ENCODE data around the gene MTCH2.
"Not testable (repeated sequence)": the region's sequence is repeated elsewhere in the genome, so short reads cannot be mapped to it uniquely, and the experiment has no call there.

Gene MTCH2

DNA sequence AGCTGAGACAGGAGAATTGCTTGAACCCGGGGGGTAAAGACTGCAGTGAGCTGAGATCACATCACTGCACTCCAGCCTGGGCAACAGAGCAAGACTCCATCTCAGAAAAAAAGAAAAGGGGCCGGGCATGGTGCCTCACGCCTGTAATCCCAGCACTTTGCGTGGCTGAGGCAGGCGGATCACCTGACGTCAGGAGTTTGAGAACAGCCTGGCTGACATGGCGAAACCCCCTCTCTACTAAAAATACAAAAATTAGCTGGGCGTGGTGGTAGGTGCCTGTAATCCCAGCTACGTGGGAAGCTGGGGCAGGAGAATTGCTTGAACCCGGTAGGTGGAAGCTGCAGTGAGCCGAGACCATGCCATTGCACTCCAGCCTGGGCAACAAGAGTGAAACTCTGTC is 6.0 kb downstream of the MTCH2 start:
- not testable (repeated sequence) for DNase-seq (ENCODE audit: low read depth in 2 of 2)

DNA sequence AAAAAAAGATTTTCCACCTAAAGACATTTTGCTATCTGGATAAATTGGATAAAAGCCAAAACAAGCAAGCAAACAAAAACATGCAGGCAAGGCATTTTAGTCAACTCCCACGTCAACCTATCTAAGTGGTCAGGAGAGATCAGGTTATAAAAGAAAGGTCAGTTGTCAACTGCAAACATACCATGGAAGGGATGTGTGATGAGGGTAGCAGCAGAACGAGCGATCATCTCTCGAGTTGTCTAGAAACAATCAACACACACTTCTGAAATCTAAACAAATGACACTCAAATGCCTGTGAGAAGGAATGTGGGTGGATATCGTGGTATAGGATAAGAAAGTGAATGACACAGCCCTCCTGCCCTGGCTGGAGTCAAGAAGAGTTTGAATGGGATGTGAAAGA is 10.9 kb downstream of the MTCH2 start:
- no peak for DNase-seq (ENCODE audit: low read depth in 2 of 2)

DNA sequence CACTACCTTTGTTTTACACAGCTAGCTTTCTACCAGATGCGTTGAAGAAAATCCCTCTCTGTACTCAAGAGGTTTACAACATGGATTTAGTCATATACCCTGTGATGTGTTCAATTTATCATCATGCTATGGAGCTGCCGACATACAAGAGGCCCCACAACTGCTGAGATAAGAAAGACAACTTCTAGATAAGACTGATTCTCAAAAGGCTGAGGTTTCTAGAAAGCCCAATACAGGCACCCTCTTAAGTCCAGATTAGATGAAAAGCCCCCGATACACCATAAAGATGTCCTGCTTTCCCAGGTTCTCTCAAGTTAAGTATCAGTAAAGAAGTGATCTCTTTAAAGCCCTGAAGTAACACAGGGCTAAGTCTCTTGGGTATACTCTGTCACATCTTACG is 14.3 kb downstream of the MTCH2 start:
- DNase-seq (ENCODE audit: low read depth in 2 of 2): no peak

DNA sequence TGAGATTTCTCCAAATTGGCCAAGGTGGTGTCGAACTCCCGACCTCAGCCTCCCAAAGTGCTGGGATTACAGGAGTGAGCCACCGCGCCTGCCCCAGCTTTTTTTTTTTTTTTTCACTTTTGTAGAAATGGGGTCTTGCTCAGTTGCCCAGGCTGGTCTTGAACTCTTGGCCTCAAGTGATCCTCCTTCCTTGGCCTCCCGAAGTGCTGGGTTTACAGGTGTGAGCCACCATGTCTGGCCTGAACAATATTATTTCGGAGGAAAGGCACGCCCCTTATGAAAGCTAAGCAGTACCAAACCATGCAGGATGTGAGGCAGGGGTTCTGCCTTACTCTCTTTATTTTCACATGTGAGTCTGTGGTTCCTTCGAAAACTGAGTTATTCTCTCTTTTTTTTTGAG is 16.1 kb downstream of the MTCH2 start:
- DNase-seq (ENCODE audit: low read depth in 2 of 2): no peak

- DNase-seq (ENCODE audit: low read depth in 2 of 2): no peak
These were observed 21.5 kb downstream of the MTCH2 start for GRCh38 chr11:47620836-47621378.

DNA sequence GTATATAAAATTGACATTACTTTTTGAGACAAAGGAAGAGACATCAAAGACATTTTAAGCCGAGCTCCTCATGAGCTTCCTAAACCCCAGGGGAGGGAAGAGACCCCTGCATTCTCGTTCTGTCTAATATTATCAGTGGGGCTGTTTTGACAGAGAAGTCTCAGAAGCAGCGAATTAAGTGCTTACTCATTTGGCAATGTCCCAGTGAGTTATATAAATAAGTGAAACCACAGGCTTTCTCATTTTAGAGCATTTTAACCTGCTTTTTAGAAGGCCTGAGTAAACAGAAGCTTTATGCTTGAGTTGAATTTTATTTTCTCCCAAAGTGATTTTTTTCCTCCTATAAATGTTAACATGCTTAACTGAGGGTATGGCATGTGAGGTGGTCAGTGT is 24.9 kb downstream of the MTCH2 start:
- no peak for DNase-seq (ENCODE audit: low read depth in 2 of 2)

DNA sequence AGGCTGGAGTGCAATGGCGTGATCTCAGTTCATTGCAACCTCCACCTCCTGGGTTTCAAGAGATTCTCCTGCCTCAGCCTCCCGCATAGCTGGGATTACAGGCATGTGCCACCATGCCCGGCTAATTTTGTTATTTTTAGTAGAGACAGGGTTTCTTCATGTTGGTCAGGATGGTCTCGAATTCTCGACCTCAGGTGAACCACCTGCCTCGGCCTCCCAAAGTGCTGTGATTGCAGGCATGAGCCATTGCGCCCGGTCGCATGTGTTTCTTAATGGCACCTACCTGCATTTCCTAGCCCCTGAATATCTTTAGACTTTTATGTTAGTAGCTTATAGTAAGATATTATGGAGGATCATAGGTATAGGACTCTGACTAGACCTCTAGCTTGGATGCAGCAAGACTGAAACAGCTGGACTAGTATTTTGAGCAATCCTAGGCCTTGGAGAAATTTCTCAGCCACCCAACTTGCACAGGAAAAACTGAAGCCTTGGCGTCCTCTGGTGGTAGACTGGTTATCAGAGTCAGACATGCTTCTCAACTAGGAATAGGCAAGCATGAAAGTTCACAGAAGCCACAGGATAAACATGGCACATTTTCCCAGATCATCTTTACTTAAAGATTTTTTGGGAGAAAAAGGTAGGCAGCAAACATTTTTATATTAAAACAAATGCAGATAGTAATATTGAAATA is 25.5 kb downstream of the MTCH2 start:
- no peak for DNase-seq (ENCODE audit: low read depth in 2 of 2)

- DNase-seq (ENCODE audit: low read depth in 2 of 2): no peak
These were observed 27.1 kb downstream of the MTCH2 start for GRCh38 chr11:47615249-47615648.

- no peak for DNase-seq (ENCODE audit: low read depth in 2 of 2)
These were observed 31.0 kb downstream of the MTCH2 start for GRCh38 chr11:47611348-47611794.

DNA sequence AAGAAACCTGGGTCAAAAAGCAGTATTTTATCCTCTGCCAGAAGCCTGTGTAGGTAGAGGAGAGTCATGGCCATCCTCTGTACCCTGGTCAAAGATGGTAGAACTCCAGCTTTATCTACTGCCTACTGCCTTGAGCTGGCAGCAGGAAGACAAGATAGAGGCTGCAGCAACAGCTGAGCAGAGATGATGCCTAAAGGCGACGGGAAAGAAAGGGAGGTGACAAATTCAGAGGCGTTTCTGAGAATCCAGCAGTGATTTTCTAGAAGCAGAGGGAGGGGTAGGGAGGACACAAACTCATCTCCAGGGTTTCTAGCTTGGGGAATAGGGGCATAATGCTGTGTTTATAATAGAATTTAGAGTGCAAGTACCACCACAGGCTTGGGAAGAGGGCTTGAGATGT is 32.7 kb downstream of the MTCH2 start:
- no peak for DNase-seq (ENCODE audit: low read depth in 2 of 2)

DNA sequence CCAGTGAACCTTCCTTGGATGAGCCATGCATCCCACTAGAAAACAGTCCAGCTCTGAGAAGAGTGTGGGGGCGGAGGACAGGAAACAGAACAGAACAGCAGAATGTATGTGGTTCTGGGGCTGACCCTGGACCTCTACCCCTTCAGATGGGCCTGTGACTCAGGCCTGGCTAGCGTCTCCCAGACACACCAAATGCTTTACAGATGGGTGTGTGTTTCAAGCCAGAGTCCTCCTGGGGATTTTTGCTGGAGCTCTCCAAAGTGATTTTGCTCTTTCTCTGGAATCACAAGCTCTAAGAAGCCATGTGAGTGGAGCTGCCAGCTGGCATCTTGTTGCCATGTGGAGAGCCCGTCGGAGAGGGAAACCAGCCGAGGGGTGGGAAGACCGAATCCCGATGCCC is 35.0 kb downstream of the MTCH2 start:
- DNase-seq (ENCODE audit: low read depth in 2 of 2): no peak

DNA sequence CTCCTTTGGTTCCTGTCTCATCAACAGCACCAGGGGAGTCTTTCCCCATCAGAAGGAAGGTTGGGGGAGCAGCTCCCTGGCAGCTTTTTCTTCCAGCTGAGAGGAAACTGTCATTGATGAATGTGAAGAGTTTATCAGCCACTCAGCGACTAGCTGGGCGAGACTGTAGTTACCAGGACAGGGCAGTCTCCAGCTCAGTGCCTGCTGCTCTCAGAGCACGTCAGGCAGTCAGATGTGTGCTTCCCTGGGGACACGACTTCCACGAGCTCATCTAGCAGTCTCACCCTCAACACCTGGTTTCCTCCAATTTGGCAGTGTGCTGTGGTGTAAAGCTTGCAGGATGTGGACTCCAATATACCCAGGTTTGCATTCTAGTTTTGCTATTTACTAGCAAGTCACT is 35.6 kb downstream of the MTCH2 start:
- DNase-seq (ENCODE audit: low read depth in 2 of 2): no peak

- no peak for DNase-seq (ENCODE audit: low read depth in 2 of 2)
These were observed 36.4 kb downstream of the MTCH2 start for GRCh38 chr11:47605921-47606320.

GRCh38 chr11:47603295-47603694 is 39.1 kb downstream of the MTCH2 start:
- no peak for DNase-seq (ENCODE audit: low read depth in 2 of 2)

DNA sequence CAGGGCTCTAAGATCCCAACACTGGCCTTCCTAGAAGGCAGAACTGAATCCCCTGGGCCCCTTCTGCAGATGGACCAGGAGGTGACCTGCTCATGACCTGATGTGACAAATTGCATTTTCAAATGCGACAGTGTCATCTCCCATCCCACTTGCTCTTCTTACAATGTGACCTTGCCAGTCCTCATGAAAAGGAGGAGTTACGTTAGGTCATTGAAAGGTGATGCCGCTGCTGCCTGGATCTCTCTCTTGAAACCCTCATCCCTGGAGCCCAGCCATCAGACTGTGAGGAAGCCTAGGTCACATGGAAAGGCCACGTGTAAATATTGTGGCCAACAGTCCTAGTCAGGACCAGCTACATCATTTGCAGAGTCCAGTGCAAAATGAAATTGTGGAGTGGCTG is 42.5 kb downstream of the MTCH2 start:
- no peak for DNase-seq (ENCODE audit: low read depth in 2 of 2)

DNA sequence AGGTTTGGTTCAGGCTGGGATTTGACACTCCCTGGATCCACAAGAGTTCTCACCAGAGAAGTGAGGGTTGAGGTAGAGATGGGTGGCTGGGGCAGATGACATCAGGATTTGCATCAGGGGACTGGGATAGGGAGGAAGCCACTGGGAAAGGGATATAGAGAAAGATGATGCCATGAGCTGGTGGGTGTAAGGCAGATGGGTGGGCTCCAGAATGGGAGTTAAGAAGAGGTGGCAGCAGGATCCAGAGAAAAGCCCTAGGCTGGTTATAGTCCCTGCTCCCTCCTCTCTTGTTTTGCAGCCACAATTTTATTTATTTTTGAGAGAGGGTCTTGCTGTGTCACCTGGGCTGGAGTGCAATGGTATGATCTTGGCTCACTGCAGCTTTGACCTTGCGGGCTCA is 46.4 kb downstream of the MTCH2 start:
- DNase-seq (ENCODE audit: low read depth in 2 of 2): no peak

DNA sequence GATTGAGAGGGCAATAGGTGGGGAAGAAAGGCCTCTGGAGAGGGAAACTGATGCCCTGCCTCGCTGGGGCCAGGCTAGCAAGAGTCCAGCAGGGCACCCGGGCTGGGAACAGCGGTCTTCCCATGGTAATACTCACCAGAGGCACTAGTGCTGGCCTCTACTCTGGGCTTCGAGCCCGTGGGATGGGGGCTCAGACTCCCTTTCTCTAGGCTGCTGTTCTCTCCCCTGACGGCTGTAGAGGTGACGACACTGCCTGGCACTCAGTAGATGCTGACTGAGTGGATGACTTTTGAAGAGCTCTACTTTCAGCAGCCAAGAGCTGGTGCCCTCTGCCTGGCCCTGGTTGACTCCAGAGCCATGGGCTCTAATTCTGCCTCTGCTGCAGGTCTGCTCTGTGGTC is 47.3 kb downstream of the MTCH2 start:
- no peak for DNase-seq (ENCODE audit: low read depth in 2 of 2)

- no peak for DNase-seq (ENCODE audit: low read depth in 2 of 2)
These were observed 48.2 kb downstream of the MTCH2 start, which contains the start of gene C1QTNF4 for GRCh38 chr11:47593934-47594855. Gene C1QTNF4 (minus strand): TSS chr11:47594411. CDS start chr11:47590810, 3,601 bp downstream.

DNA sequence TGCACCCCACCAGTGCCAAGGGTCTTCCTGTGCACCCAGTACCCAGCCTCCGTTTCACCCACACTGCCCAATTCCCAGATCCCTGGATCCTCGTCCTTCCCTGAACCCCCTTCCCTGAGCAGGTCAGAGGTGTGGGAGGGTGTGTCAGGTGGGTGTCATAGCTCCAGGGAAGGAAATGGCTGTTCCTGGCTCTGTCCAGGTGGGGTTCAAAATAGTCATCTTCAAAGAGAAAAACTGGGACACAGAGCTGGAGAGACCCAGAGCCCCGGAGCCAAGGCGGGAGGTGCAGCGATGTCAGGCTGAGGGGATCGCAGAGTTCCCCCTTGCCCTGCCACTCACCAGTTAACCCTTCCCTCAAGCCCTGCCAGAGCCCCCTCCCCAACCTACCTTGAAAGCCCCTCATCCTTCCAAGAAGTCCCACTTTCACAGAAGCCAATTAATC is 48.8 kb downstream of the MTCH2 start:
- no peak for DNase-seq (ENCODE audit: low read depth in 2 of 2)

- DNase-seq (ENCODE audit: low read depth in 2 of 2): no peak
These were observed 49.4 kb downstream of the MTCH2 start for GRCh38 chr11:47592970-47593369.

GRCh38 chr11:47592251-47592650 is 50.1 kb downstream of the MTCH2 start:
- no peak for DNase-seq (ENCODE audit: low read depth in 2 of 2)

DNA sequence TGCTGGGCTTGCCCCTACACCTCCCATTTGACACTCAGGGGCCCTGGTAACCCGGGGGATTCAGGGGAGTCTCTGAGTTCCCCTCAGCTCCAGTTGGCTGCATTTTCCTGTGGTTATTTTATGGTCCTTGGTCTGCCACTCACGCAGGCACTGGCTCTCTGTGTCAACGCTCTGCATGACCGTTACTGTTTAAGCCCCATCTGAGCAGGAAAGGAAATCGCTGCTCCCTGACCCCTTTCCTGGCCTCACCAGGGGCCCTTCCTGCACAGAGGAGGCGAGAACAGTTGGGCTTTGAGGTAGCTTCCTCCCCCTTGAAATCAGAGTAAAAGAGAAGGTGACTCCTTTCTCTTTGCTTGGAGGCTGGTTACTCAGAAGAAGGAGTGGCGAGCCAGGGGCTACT is 50.6 kb downstream of the MTCH2 start:
- DNase-seq (ENCODE audit: low read depth in 2 of 2): no peak
